Astrocyte (in vitro differentiated cells and primary cell): ENCODE results near the gene RASA4B.

Experiments used
- CTCF ChIP-seq: IDR thresholded peaks from 2 replicates; pipeline ENCODE4 v1.5.1; 2011; ENCODE audit warnings: low read depth, mild to moderate bottlenecking, inconsistent platforms, low read length, moderate library complexity; ENCODE audit not compliant: insufficient read depth
- EZH2 ChIP-seq: IDR thresholded peaks from 2 replicates; pipeline ENCODE4 v1.6.1; 2012; ENCODE audit warnings: mild to moderate bottlenecking, low read length, inconsistent platforms; ENCODE audit not compliant: insufficient read depth

GRCh38 chr7:102457352-102457924 lies 60.1 kb downstream of the RASA4B start:
- TF ChIP-seq CTCF: no peak
- TF ChIP-seq EZH2: no peak
